ENCODE measurements around the gene MKLN1.
"Not testable (repeated sequence)": the region's sequence is repeated elsewhere in the genome, so short reads cannot be mapped to it uniquely, and the experiment has no call there.

MKLN1 gene

GRCh38 chr7:131327626-131328376 is at the start of gene MKLN1:
TSS of gene MKLN1 (plus strand) at chr7:131327876. CDS start at chr7:131327900, 24 bp downstream.
- DNase-seq (ENCODE audit: low spot score) = peak; percentile 98

- no peak for DNase-seq (ENCODE audit: low spot score)
Measured at GRCh38 chr7:131279044-131279443, 48.6 kb upstream of the MKLN1 start.

GRCh38 chr7:131281266-131282048 is 46.2 kb upstream of the MKLN1 start:
- DNase-seq (ENCODE audit: low spot score) = no peak

- DNase-seq (ENCODE audit: low spot score) = no peak
Measured at GRCh38 chr7:131284702-131285419, 42.8 kb upstream of the MKLN1 start.

- no peak for DNase-seq (ENCODE audit: low spot score)
Measured at GRCh38 chr7:131285556-131285955, 42.1 kb upstream of the MKLN1 start.

GRCh38 chr7:131288450-131288849 is 39.2 kb upstream of the MKLN1 start:
- DNase-seq (ENCODE audit: low spot score) = no peak

GRCh38 chr7:131289051-131289450 is 38.6 kb upstream of the MKLN1 start:
- DNase-seq (ENCODE audit: low spot score) = no peak

GRCh38 chr7:131292141-131292905 is 35.4 kb upstream of the MKLN1 start:
- DNase-seq (ENCODE audit: low spot score) = no peak

GRCh38 chr7:131293018-131293417 is 34.7 kb upstream of the MKLN1 start:
- DNase-seq (ENCODE audit: low spot score) = no peak

GRCh38 chr7:131294553-131294952 is 33.1 kb upstream of the MKLN1 start:
- no peak for DNase-seq (ENCODE audit: low spot score)

- DNase-seq (ENCODE audit: low spot score) = no peak
Measured at GRCh38 chr7:131298608-131298992, 29.1 kb upstream of the MKLN1 start.

GRCh38 chr7:131299074-131299473 is 28.6 kb upstream of the MKLN1 start:
- no peak for DNase-seq (ENCODE audit: low spot score)

GRCh38 chr7:131300078-131300477 is 27.6 kb upstream of the MKLN1 start:
- DNase-seq (ENCODE audit: low spot score) = no peak

GRCh38 chr7:131300572-131301466 is 26.9 kb upstream of the MKLN1 start:
- DNase-seq (ENCODE audit: low spot score) = no peak

GRCh38 chr7:131302446-131302845 is 25.2 kb upstream of the MKLN1 start:
- no peak for DNase-seq (ENCODE audit: low spot score)

- peak; percentile 34 for DNase-seq (ENCODE audit: low spot score)
Measured at GRCh38 chr7:131302876-131303707, 24.6 kb upstream of the MKLN1 start.

- DNase-seq (ENCODE audit: low spot score) = no peak
Measured at GRCh38 chr7:131305152-131305551, 22.5 kb upstream of the MKLN1 start.

- not testable (repeated sequence) for DNase-seq (ENCODE audit: low spot score)
Measured at GRCh38 chr7:131306041-131306440, 21.6 kb upstream of the MKLN1 start.

GRCh38 chr7:131306777-131307176 is 20.9 kb upstream of the MKLN1 start:
- DNase-seq (ENCODE audit: low spot score) = no peak

- no peak for DNase-seq (ENCODE audit: low spot score)
Measured at GRCh38 chr7:131307627-131308026, 20.0 kb upstream of the MKLN1 start.
